ENCODE measurements around the gene C10orf71. TPM values are rescaled to one million over a fixed set of nuclear protein-coding genes. Genes with fewer than 3 reads are reported as not detected.

The C10orf71 gene
- polyA plus RNA-seq, 1 donor from 2014 or later, result not detected

DNA sequence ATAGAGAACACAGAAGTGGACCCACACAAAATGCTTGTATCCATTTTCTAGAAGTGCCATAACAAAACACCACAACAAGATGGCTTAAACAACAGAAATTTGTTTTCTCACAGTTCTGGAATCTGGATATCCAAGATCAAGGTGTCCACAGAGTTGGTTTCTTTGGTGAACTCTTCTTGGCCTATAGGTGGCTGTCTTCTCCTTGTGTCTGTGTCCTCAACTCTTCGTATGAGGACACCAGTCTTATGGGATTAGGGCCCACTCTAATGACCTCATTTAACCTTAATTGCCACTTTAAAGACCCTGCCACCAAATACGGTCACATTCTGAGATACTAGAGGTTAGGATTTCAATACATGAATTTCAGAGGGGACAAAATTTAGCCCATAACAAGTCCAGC lies 30.8 kb upstream of the C10orf71 start:
- H3K4me3 ChIP-seq (ENCODE audit: low read length), result no peak overlapping the region
- no peaks in the 10 kb centered on the region for H3F3A ChIP-seq (ENCODE audit: insufficient read depth, low read length, poor library complexity, severe bottlenecking)
- H4K20me1 ChIP-seq (ENCODE audit: insufficient read depth), result no peaks in the 10 kb centered on the region
- TF ChIP-seq TAF1 (IDR thresholded peaks at IDR 0.05; ENCODE audit: low read depth) (no peak), RAD21 (conservative IDR thresholded peaks at IDR 0.05) (no peak), MXI1 (conservative IDR thresholded peaks at IDR 0.05; ENCODE audit: poor library complexity, severe bottlenecking) (no peak), SMC3 (conservative IDR thresholded peaks at IDR 0.05; ENCODE audit: poor library complexity) (no peak), EZH2 (IDR thresholded peaks at IDR 0.05; ENCODE audit: borderline replicate concordance, insufficient read depth, low read length, poor library complexity, severe bottlenecking) (no peak), EP300 (conservative IDR thresholded peaks at IDR 0.05; ENCODE audit: poor library complexity, severe bottlenecking) (no peak), REST (IDR thresholded peaks at IDR 0.05; ENCODE audit: borderline replicate concordance) (no peak), POLR2AphosphoS5 (IDR thresholded peaks at IDR 0.05) (no peak), CTCF (IDR thresholded peaks at IDR 0.05; ENCODE audit: poor library complexity, severe bottlenecking) (no peak)
- H3K9ac ChIP-seq (ENCODE audit: low read length), result no peak overlapping the region
- no peak overlapping the region for H3K27ac ChIP-seq (ENCODE audit: low read length)
- H3K36me3 ChIP-seq (ENCODE audit: insufficient read depth, low read length), result no peaks in the 10 kb centered on the region
- no peak overlapping the region for H3K4me2 ChIP-seq (ENCODE audit: low read length)
- no peaks in the 10 kb centered on the region for H3K79me2 ChIP-seq (replicated peaks; ENCODE audit: insufficient read depth, low read length)
- H3K9me2 ChIP-seq (ENCODE audit: insufficient read depth, low read length), result no peaks in the 10 kb centered on the region
- no peaks in the 10 kb centered on the region for H3K27me3 ChIP-seq (ENCODE audit: insufficient read depth, low read depth, low read length)
- H3K9me3 ChIP-seq (ENCODE audit: low read length), result no peaks in the 10 kb centered on the region
- no peak overlapping the region for H2AFZ ChIP-seq (ENCODE audit: low read depth, low read length)

- no peak for TF ChIP-seq MXI1 (conservative IDR thresholded peaks at IDR 0.05; ENCODE audit: poor library complexity, severe bottlenecking)
- TF ChIP-seq POLR2AphosphoS5 (IDR thresholded peaks at IDR 0.05), result no peak
- no peak for TF ChIP-seq EP300 (conservative IDR thresholded peaks at IDR 0.05; ENCODE audit: poor library complexity, severe bottlenecking)
- TF ChIP-seq SMC3 (conservative IDR thresholded peaks at IDR 0.05; ENCODE audit: poor library complexity), result no peak
- TF ChIP-seq REST (IDR thresholded peaks at IDR 0.05; ENCODE audit: borderline replicate concordance), result no peak
- no peak for TF ChIP-seq EZH2 (IDR thresholded peaks at IDR 0.05; ENCODE audit: borderline replicate concordance, insufficient read depth, low read length, poor library complexity, severe bottlenecking)
- TF ChIP-seq RAD21 (conservative IDR thresholded peaks at IDR 0.05), result no peak
- no peak for TF ChIP-seq CTCF (IDR thresholded peaks at IDR 0.05; ENCODE audit: poor library complexity, severe bottlenecking)
- no peak for TF ChIP-seq TAF1 (IDR thresholded peaks at IDR 0.05; ENCODE audit: low read depth)
- Histone ChIP-seq H3K4me2 (ENCODE audit: low read length) (no peak overlapping the region), H3K27me3 (ENCODE audit: insufficient read depth, low read depth, low read length) (no peaks in the 10 kb centered on the region), H3K79me2 (replicated peaks; ENCODE audit: insufficient read depth, low read length) (no peaks in the 10 kb centered on the region), H3K9me3 (ENCODE audit: low read length) (no peaks in the 10 kb centered on the region), H3F3A (ENCODE audit: insufficient read depth, low read length, poor library complexity, severe bottlenecking) (no peaks in the 10 kb centered on the region), H4K20me1 (ENCODE audit: insufficient read depth) (no peaks in the 10 kb centered on the region), H3K27ac (ENCODE audit: low read length) (no peak overlapping the region), H2AFZ (ENCODE audit: low read depth, low read length) (no peak overlapping the region), H3K4me3 (ENCODE audit: low read length) (no peak overlapping the region), H3K9ac (ENCODE audit: low read length) (no peak overlapping the region), H3K36me3 (ENCODE audit: insufficient read depth, low read length) (no peaks in the 10 kb centered on the region), H3K9me2 (ENCODE audit: insufficient read depth, low read length) (no peaks in the 10 kb centered on the region)
Measured at GRCh38 chr10:49269523-49269922, 29.4 kb upstream of the C10orf71 start.

Measured in neural cell (in vitro differentiated cells).